GM19238 (cell line): ENCODE measurements around the gene SERPINE1.
A peak's percentile ranks its signal among the peaks of the same experiment; 100 is the strongest.

Experiments
- DNase-seq: peaks from one replicate; pipeline ENCODE4 v3.0.0; 2011; ENCODE audit warnings: low spot score; ENCODE audit not compliant: insufficient read length

Gene SERPINE1

DNA sequence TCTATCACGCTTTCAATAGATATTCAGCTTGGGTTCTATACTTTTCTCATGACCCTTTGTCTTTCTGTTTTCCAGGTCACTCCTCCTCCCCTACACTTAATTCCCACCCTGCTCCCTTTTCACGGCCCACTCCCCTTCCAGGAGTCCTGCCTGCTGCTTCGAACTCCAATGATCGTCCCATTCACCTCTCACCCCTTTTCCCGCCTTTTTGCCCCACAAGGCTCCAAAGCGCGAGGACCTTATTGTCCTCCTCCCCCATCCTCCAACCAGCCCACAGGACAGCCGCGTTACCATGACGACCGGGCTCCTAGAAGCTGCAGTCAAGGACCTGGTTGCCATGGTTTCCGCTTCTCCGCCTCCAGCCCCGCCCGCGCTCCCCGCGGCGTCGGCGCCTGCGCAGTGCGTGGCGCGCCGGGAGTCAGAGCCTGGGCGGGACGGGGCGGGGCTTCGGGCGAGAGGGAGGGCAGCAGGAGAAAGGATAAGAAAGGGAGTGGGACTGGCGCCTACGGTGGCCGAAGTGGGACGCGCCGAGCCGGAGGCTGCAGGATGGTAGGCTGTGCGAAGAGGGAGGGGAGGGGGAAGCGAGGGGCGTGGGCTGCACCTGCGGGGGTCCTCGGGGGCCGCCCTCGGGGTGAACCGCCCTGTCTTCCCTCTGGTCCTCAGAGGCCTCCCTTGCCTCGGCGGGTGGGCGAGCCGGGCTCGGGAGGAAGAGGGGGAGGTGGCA lies 27.2 kb downstream of the SERPINE1 start, which contains the start of gene AP1S1:
AP1S1 (plus strand) TSS at position 508 of the 724 bp plus-strand sequence; CDS start at position 547, 39 bp downstream.
- peak; percentile 98 for DNase-seq

DNA sequence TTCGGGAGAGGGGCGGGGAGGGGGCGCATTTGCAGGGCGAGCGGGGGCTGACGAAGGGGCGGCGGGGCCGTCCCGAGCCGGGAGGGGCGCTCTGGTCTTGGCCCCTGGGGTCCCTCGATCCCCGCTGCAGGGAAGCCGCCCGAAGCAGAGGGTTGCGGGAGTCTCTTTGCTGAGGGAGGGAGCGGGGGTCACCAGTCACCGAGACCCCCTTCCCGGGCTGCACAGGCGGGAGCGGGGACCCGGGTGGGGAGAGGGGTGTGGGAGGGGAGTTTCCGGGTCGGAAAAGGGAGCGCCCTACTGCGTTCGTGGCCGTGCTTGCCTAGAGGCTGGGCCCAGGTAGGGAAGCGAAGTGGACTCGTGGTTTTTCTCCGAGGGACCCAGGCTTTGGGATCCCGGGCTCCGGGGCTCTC lies 27.8 kb downstream of the SERPINE1 start:
- DNase-seq: no peak

DNA sequence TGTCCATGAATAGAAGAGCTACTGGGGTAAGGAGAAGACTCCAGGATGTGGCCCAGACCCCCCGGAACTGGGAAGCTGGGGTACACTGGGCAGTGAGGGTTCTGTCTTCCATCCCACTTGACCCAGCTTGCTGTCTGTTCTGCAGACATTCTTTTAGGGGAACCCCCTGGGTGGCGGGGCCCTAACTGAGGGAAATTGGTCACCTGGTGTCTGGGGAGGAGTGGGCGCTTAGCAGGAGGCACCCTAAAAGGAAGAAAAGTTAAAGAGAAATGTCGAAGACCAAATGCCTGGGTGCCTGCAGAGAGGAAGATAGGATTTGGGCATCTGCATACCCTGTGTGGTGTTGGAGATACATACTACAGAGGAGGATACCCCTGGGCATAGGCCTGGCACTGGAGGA lies 28.4 kb downstream of the SERPINE1 start:
- DNase-seq: no peak

DNA sequence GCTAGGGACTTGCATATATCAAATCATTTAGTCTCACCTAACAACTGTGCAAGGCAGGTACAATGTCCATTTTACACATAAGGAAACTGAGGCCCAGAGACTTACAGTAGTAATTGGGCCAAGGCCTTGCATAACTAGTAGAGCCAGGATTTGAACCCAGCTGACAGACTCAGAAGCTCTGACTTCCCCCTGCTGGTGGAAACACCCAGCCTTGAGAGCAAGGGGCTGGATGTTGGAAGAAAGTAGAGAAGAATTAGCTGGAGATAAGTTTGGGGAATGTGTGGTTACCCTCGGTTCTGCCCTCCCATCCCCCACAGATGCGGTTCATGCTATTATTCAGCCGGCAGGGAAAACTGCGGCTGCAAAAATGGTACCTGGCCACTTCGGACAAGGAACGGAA lies 29.4 kb downstream of the SERPINE1 start:
- DNase-seq: no peak

DNA sequence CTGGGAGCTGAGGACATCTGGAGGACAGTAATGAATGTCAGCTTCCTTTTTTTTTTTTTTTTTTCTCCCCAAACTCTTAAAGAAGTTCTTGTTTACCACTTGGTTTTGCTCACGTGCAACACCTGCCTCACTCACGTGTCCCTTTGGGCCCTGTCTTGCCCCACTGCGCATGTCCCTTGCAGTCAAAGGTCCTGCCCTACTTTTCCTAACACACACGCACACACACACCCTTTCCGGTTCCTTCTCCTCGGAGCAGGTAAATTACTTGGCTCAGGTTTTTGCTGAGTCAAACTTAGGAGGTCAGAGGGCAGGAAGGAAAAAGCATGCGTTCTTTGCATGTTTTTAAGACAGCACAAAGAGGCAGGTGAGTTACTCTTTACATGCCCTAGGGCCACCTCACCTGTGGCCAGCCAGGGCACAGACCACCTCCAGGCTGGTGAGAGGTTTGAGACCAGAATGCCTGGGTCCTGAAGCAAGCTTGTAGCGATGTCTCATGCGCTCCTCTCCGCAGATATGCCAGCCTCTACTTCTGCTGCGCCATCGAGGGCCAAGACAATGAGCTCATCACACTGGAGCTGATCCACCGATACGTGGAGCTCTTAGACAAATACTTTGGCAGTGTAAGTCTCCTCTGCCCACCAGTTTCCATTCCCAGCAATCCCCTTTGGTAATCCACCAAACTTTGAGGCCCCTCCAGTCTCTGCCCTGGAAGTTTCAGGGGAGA lies 30.1 kb downstream of the SERPINE1 start:
- no peak for DNase-seq

DNA sequence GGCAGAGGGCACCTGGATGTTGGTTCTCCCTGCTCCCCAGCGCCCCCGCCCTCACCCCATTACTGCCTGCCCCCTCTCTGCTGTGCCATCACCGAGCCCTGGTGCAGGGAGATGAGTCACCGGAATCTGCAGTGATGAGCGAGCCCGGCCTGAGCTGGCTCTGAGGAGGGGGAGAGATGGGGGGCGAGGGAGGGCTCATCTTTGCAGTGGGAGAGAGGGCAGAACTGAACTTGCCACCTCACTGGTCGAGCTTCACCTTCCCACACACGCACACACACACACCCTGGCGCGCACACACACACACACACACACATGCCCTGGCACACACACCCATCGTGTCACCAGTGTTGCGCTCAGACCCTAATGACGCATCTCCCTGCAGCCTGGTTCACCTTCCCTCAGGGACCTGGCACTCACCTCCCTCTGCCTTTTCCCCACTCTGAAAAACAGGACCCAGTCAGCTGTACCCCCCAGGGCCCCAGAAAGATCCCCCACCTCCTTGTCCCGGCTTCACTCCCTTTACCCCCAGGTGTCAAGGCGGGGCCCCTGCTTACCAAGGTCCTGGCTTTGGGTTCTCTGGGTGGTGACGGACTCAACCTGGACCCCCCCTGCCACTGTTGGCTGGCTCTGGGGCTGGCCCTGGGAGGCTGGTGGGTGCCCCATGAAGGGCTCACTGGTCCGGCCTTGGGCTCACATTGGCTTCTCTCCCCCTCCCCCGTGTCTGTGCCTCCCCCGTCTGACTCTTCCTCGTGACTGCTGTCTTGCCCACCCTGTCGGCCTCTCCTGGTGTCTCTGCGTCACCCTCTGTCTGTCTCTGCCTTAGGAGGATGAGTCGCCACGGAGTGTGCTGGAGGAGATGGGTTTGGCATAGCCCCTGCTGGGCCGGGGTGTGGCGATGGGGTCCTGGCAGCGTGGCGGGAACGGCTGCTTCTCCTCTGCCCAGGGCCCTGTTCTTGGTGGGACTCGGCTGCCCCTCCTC lies 33.1 kb downstream of the SERPINE1 start:
- DNase-seq: no peak

DNA sequence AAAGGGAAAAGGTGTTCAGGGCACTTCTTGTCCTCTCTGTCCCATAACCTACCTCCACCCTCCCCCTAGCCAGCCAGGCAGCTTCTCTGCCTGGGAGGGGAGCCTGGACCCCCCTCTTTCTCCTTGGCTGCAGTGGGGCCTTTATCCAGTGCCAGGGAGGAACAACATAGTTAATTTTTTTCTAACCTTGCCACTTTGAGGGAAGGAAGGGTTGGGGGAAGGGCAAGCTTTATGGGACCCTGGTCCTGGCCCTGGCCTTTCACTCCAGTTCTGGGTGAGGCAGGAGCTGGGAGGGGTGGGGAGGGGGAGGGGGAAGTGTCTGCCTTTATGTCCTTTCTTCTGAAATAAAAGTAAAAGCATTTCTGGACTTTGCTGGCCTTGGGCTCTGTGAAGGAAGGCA lies 34.0 kb downstream of the SERPINE1 start:
- no peak for DNase-seq

DNA sequence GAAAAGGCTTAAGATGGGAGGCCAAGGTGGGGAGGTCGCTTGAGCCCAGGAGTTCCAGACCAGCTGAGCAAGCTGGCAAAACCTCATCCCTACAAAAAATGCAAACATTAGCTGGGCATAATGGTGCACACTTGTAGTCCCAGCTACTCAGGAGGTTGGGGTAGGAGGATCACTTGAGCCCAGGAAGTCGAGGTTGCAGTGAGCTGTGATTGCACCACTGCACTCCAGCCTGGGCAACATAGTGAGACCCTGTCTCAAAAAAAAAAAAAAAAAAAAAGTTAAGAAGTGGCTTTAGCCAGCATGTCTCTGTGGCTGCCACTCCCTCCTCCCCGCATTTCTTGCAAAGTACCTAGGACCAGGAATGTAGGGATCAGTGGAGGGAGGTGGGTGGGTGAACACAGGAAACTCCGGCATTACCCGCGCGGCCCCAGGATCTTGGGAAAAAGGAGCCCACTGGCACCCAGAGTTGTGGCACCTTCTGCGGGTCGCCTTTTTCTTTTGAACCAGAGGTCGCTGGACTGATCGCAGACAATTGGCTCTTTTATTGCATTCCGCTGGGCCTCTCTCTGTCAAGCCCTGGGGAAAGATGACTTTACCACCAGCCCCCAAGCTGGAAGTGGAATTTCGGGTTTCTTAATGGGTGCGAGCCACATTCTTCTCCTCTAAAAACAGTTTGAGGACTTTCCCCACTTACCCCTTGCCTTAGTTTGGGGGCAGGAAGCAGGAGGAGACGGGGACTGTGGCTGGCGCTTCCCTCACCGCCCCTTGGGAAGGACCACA lies 35.0 kb downstream of the SERPINE1 start:
- no peak for DNase-seq

DNA sequence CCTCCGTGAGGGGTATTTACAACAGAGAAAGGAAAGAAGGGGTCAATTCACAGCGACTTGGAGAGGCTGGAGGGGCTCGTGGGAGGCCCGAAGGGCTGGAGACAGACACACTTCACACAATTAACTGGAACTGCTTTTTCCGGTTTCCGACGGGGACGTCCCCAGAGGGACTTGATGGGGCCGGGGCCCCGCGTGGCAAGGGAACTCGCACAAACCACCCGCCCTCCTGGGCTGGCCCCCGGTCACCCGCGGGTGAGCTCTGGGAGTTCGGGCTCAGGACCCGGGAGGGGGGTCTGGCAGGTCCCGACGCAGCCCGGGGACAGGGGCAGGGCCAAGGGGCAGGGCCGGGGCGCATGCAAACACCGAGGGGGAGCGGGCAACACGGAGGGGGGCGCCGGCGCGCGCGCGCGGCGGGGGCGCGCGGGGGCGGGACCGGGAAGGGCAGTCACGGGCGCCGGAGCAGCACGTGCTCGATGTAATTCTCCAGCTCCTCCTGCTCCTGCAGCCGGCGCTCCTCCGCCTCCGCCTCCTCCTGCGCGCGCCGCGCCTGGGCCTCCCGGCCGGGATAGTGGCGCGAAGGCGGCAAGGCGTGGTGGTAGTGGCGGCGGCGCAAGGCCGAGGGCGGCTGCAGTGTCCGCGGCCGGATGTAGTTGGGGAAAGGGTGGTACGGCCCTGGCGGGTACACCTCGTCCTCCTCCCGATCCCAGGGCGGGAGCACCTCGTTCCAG lies 35.8 kb downstream of the SERPINE1 start:
- DNase-seq: no peak

DNA sequence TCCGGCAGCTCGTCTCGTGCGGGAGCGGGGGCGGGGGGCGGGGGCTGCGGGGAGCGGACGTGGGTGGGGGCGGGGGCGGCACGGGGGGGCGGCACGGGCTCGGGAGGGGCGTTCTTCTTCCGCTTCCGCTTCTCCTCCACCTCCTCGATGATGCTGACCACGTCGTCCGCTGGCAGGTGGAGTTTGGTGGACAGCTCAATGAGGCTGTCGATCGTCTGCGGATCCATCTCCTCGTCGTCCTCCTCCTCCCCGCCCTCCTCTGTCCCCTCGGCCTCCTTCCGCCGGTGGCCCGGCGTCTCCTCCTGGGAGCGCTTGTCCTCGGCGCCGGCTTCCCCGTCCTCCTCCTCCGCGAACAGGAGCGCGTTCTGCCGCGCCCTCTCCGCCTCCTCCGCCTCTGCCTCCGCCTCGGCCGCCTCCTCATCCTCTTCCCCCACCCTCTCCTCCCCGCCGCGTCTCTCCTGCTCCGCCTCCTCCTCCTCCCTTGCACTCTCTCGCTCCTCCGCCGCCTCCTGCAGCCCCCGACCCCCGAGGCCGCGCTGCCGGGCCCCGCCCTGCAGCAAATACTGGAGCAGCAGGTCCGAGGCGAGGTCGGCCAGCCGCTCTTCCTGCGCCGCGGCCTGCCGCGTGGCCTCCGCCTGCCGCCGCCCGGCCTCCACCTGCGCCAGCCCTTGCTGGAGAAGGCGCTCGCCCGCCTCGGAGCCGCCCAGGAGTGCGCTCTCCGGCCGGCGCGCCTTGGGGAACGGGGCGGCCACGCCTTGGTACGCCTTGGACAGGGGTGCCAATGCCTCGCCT lies 36.6 kb downstream of the SERPINE1 start:
- DNase-seq: no peak

DNA sequence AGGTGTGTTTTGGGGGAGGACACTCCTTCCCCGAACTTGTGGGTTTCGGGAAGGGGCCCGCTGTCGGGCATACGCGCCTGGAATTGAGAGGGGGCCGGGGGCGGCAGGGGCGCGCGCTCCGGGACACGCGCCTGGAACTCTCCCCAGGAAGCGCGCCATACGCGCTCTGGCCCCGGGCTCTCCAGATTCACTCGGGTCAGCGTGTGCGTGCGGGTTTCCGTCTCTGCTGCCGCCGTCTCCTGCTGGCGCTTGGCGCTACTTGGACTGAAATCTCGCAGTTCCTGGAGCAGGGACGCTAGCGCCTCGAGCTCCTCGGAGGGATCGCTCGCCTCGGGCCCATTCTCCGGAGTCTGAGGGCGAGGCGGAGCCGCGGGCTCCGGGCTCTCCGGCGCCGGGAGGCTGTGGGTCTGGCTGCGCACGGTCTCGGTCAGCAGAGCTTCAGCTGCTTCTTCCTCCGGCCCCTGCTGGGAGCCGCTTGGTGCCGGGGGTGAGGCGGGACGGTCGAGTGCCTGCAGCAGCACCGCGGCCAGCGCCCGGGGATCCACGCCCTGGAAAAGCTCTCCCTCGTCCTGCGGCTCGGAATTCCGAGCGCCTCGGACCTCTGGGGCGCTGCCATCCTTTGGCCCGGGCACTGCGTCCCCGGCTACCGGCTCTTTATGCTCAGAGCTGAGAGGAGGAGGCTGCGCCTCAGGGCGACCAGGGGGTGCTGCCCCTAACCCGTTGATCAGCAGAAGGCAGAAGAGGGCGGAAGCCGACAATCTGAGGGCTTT lies 37.4 kb downstream of the SERPINE1 start:
- DNase-seq: no peak

DNA sequence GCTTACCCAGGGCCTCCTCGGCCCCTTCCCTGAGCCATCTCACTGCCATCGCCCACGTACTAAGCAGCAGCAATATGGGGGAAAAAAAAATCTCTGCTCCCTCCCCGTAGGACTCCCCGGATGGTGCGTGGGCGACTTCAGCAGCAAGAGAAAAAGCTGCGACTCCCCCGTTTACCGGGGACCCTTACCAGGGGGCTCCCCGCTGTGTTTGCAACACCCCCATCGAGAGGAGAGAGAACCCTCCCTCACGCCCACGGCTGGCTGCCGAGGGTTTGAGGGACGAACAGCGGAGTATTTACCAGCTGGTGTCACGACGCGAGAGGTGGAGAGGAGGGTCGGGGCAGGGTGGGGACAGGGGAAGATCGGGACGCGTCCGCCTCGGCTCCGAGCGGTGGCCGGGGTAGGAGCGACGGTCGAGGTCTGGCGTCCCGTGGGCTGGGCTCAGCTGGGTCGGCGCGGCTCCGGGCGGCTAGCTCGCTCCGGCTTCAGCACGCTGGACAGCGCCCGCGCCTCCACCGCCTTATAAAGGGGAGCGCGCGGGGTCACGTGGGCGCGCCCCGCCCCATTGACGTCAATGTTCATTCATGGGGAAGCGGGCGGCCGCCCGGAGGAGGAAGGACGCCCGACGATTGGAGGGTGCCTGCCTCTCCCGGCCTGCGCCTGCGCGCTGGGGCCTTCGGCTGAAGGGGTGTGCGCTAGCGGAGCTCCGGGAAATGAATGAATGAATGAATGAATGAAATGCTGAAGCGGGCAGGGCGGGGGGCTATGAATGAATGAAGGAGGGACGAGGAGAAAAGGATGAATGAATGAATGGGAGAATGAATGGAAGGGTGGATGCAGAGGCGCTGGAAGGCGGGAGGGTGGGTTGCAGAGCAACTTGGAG lies 38.4 kb downstream of the SERPINE1 start, which contains the start of gene VGF:
VGF (minus strand) TSS at position 495 of the 883 bp plus-strand sequence. CDS start 726 bp downstream, outside the sequence.
- DNase-seq: peak; percentile 90

DNA sequence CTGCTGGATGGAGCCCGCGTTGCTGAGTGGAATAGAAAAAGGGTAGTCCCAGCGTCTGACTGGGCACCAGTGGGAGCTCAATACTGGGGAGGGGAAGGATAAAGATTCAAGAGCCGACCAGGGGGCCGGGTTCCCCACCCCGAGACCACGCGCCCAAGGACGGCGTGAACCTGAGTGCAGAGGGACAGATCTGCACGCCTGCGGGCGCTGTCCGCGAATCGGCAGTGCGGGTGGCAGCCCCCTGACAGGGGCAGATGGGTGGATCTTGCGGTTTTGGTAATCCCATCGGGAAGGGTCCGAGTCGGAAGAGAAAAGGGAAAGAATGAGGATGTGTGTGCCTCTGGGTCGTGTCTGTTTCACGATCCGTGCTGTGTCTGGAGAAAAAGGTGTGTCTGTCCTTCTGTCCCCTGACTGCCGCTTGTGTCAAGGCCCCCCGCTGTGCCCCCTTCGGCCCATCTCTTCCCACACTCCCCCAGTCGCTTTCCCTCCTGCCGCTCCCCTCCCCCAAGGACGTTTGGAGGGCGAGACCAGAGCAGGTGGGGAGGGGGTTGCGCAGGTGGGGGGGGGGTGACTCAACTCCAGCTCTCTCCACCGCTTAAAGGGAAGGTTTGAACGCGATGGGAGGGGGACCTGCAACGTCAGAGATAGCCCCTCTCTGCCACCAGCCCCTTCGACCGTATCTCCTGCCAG lies 39.2 kb downstream of the SERPINE1 start:
- no peak for DNase-seq

DNA sequence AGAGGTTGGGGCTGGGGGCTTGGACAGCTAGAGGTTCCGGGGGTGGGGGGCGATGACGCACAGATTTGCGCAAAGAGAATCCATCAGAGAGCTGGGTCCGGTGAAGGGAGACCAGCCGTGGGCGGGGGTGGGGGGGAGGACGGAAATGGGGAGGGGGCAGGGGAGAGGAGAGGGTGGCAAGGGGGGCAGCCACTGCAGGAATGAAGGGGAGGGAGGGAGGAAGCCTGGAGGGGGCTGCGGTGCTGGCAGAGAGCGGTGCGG lies 39.7 kb downstream of the SERPINE1 start:
- no peak for DNase-seq

DNA sequence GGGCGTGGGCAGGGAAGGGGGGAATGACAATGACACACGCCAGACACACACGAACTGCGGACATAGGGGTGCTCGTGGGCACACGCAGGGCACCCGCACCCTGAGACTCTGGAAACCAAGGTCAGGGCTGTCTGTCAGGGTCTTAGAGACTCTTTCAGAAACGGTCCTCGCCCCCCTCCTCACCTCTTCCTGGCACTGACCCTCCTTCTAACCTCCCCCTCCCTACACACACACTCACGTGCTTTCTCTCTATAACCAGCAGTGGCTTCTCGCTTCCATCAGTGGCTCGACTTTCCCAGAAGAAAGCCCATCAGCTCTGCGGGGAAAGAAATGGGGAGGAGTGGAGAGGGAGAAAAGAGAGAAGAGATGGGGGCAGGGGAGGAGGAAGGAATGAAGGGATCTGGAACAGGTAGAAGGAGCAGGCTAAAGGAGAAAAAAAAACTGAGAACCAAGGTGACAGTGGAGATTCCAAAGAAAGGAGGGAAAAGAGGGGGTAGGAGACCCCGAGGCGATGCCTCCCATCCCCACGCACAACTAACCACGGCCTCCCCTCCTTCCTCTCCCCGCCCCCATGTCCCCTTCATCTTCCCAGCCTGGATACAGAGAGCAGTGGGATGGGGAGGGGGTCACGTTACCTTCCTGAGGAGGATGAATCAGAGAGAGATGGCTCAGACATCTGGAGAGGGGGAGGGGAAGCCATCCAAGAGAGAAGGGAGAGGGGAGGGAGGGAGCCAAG lies 40.2 kb downstream of the SERPINE1 start:
- DNase-seq: no peak

DNA sequence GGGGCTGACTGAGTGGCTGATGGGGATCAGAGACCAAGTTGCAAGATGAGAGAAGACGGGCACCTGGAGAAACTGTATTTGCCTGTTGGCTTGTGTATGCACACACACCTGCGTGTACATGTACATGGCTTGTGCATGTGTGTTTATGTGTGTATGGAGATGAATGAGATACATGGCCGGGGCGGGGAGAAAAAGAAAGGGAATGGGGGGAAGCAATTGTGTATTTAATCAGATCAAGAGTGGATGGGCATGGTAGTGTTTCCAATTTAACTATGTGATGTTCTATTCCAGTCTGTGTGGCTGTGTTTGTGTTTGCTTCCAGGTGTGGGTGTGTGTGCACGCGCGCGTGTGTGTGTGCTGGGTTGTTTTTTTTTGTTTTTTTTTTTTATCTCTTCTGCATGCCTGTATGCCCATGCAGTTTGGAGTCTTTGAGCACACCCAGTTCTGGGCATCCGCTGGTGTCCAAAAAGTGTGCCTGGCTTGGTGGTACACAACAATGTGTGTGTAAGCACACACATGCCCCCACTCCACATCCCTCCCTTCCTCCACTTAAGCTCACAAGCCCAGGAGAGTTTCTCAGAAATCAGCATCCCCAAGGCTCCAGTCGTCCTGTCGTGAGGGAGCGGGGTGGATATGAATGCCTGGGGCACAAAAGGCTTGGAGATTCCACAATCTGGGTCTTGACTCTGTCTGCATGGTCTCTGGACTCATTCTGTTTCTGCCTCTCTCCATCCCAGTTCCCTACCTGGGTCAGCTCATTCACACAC lies 40.9 kb downstream of the SERPINE1 start:
- no peak for DNase-seq
